GM12878 (cell line): ENCODE measurements around the gene CBFA2T3. TPM values are rescaled to one million over a fixed set of nuclear protein-coding genes. Genes with fewer than 3 reads are reported as not detected.

ENCODE experiments used
- ATF7 ChIP-seq: fragments of 450-650 bp; IDR thresholded peaks from 2 replicates; pipeline ENCODE4 v1.6.1; 2016; ENCODE audit warnings: low read depth, mild to moderate bottlenecking
- BCL11A ChIP-seq: IDR thresholded peaks from 2 replicates; pipeline ENCODE4 v1.6.1; 2011; ENCODE audit warnings: low read depth, low read length
- CHD2 ChIP-seq: IDR thresholded peaks from 2 replicates; pipeline ENCODE4 v1.6.1; 2011; ENCODE audit warnings: low read depth, low read length, improper control_type of control experiment, borderline replicate concordance
- CREB1 ChIP-seq: IDR thresholded peaks from 2 replicates; pipeline ENCODE4 v1.6.1; 2012; ENCODE audit warnings: low read depth, mild to moderate bottlenecking, inconsistent platforms
- EED ChIP-seq: sonication (generic); IDR thresholded peaks from 2 replicates; pipeline ENCODE4 v1.6.1; 2016; ENCODE audit warnings: antibody characterized with exemption, low read depth
- MAX ChIP-seq: IDR thresholded peaks from 2 replicates; pipeline ENCODE4 v1.6.1; 2012; ENCODE audit warnings: low read depth, low read length, improper control_type of control experiment
- NBN ChIP-seq: fragments of 450-650 bp; IDR thresholded peaks from 2 replicates; pipeline ENCODE4 v1.6.1; 2016
- NFXL1 ChIP-seq: fragments of 450-650 bp; IDR thresholded peaks from 2 replicates; pipeline ENCODE4 v1.6.1; 2017; ENCODE audit warnings: antibody characterized with exemption, mild to moderate bottlenecking, borderline replicate concordance
- POLR2AphosphoS2 ChIP-seq: IDR thresholded peaks from 2 replicates; pipeline ENCODE4 v1.6.1; 2011; ENCODE audit warnings: low read depth, mild to moderate bottlenecking, low read length, improper control_type of control experiment, moderate library complexity
- SIX5 ChIP-seq: IDR thresholded peaks from 2 replicates; pipeline ENCODE4 v1.6.1; 2011; ENCODE audit warnings: mild to moderate bottlenecking, low read depth, low read length, moderate library complexity; ENCODE audit not compliant: severe bottlenecking
- SMAD1 ChIP-seq: fragments of 450-650 bp; IDR thresholded peaks from 2 replicates; pipeline ENCODE4 v1.6.1; 2018; ENCODE audit warnings: mild to moderate bottlenecking, low read depth; ENCODE audit not compliant: partially characterized antibody
- SMAD5 ChIP-seq: IDR thresholded peaks from 2 replicates; pipeline ENCODE4 v1.6.1; 2016; ENCODE audit warnings: antibody characterized with exemption, low read depth
- SMC3 ChIP-seq: IDR thresholded peaks from 2 replicates; pipeline ENCODE4 v1.6.1; 2011; ENCODE audit warnings: low read length, improper control_type of control experiment, borderline replicate concordance
- SREBF2 ChIP-seq: IDR thresholded peaks from 2 replicates; pipeline ENCODE4 v1.6.1; 2012; ENCODE audit warnings: mild to moderate bottlenecking, low read length
- SRF ChIP-seq, 2 experiments: IDR thresholded peaks; 2 replicates each; pipeline ENCODE4 v1.6.1; 2011; ENCODE audit warnings: low read depth in 2 of 2, low read length in 2 of 2, mild to moderate bottlenecking in 1 of 2, moderate library complexity in 1 of 2
- SUPT20H ChIP-seq: IDR thresholded peaks from 2 replicates; pipeline ENCODE4 v1.6.1; 2011; ENCODE audit warnings: low read depth, mild to moderate bottlenecking, low read length, moderate library complexity, borderline replicate concordance; ENCODE audit not compliant: control insufficient read depth
- TCF12 ChIP-seq: IDR thresholded peaks from 2 replicates; pipeline ENCODE4 v1.6.1; 2011; ENCODE audit warnings: low read depth, mild to moderate bottlenecking, low read length
- USF2 ChIP-seq: IDR thresholded peaks from 2 replicates; pipeline ENCODE4 v1.6.1; 2011; ENCODE audit warnings: low read depth, low read length, improper control_type of control experiment, borderline replicate concordance
- ZNF24 ChIP-seq: fragments of 450-650 bp; IDR thresholded peaks from 2 replicates; pipeline ENCODE4 v1.6.1; 2017; ENCODE audit warnings: antibody characterized with exemption, mild to moderate bottlenecking
- polyA plus RNA-seq, 11 experiments: library from polyadenylated mRNA; depleted of rRNA in 4 of 11; unstranded in 6 of 11; stranded (reverse) in 5 of 11; fragments of >200 nt; fragmentation: Nextera tagmentation in 4 of 11; fragmentation: Illumina TruSeq in 1 of 11; extraction: Ambion mirVana in 4 of 11; extraction: Trizol in 1 of 11; gene quantifications; 1 replicate in 1 of 11; 2 replicates in 10 of 11; pipeline versions ENCODE4 v1.2.1 to v1.2.3, GENCODE V29; 2011 to 2016; ENCODE audit warnings: inconsistent platforms in 2 of 11, missing spikeins in 2 of 11, low read depth in 1 of 11
- total RNA-seq, 4 experiments: library from RNA; depleted of rRNA in 3 of 4; stranded (reverse); fragments of >200 nt in 3 of 4; fragmentation: Illumina TruSeq in 1 of 4; extraction: Trizol in 1 of 4; gene quantifications; 2 replicates each; pipeline versions ENCODE4 v1.2.1 to v1.2.3, GENCODE V29; 2013 to 2021
- TF ChIP-seq, protein P1 (sequence below): fragments of 150-350 bp; IDR thresholded peaks from 2 replicates; pipeline ENCODE4 v1.6.1; 2016; ENCODE audit warnings: low read depth, low read length
- TF ChIP-seq, protein P2 (sequence below): fragments of 450-650 bp; IDR thresholded peaks from 2 replicates; pipeline ENCODE4 v1.6.1; 2014; ENCODE audit warnings: mild to moderate bottlenecking

The CBFA2T3 gene
- total and polyA plus RNA-seq, 10 of the 15 experiments (the other 5 are each of a cell fraction or from before 2014, with no cell fraction given) = 0.69 to 42.6 (median 4.5) TPM

- TF ChIP-seq USF2 = no peak
- no peak for TF ChIP-seq SUPT20H
- no peak for TF ChIP-seq SMC3
- TF ChIP-seq ATF7 = peak; percentile 78
- TF ChIP-seq NBN = peak; percentile 92; the same call in 1 of the 2 replicates
- no peak for TF ChIP-seq POLR2AphosphoS2
- TF ChIP-seq, protein P1, sequence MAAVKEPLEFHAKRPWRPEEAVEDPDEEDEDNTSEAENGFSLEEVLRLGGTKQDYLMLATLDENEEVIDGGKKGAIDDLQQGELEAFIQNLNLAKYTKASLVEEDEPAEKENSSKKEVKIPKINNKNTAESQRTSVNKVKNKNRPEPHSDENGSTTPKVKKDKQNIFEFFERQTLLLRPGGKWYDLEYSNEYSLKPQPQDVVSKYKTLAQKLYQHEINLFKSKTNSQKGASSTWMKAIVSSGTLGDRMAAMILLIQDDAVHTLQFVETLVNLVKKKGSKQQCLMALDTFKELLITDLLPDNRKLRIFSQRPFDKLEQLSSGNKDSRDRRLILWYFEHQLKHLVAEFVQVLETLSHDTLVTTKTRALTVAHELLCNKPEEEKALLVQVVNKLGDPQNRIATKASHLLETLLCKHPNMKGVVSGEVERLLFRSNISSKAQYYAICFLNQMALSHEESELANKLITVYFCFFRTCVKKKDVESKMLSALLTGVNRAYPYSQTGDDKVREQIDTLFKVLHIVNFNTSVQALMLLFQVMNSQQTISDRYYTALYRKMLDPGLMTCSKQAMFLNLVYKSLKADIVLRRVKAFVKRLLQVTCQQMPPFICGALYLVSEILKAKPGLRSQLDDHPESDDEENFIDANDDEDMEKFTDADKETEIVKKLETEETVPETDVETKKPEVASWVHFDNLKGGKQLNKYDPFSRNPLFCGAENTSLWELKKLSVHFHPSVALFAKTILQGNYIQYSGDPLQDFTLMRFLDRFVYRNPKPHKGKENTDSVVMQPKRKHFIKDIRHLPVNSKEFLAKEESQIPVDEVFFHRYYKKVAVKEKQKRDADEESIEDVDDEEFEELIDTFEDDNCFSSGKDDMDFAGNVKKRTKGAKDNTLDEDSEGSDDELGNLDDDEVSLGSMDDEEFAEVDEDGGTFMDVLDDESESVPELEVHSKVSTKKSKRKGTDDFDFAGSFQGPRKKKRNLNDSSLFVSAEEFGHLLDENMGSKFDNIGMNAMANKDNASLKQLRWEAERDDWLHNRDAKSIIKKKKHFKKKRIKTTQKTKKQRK = no peak
- no peak for TF ChIP-seq CREB1
- TF ChIP-seq NFXL1 = no peak
- TF ChIP-seq TCF12 = peak; percentile 91
- no peak for TF ChIP-seq SMAD1
- TF ChIP-seq SIX5 = no peak
- TF ChIP-seq SMAD5 = no peak
- TF ChIP-seq SREBF2 = no peak
- peak; percentile 67 for TF ChIP-seq ZNF24
- peak; percentile 59; the same call in 1 of the 2 replicates for TF ChIP-seq CHD2
- no peak for TF ChIP-seq SRF (IDR thresholded peaks at IDR 0.05; ENCODE audit: low read depth in 2 of 2, low read length in 2 of 2)
- TF ChIP-seq MAX = peak; percentile 67; the same call in 1 of the 2 replicates
- TF ChIP-seq, protein P2, sequence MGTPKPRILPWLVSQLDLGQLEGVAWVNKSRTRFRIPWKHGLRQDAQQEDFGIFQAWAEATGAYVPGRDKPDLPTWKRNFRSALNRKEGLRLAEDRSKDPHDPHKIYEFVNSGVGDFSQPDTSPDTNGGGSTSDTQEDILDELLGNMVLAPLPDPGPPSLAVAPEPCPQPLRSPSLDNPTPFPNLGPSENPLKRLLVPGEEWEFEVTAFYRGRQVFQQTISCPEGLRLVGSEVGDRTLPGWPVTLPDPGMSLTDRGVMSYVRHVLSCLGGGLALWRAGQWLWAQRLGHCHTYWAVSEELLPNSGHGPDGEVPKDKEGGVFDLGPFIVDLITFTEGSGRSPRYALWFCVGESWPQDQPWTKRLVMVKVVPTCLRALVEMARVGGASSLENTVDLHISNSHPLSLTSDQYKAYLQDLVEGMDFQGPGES = no peak
- TF ChIP-seq BCL11A = peak; percentile 79; the same call in 1 of the 2 replicates
- TF ChIP-seq EED = peak; percentile 92
Observed at GRCh38 chr16:88971371-88972097, 5.5 kb downstream of the CBFA2T3 start (continued).
